ENCODE results near the gene SERPINE3. TPM values are rescaled to one million over a fixed set of nuclear protein-coding genes. Genes with fewer than 3 reads are reported as not detected.

The SERPINE3 gene
- total RNA-seq, 2 donors from 2014 or later: not detected

DNA sequence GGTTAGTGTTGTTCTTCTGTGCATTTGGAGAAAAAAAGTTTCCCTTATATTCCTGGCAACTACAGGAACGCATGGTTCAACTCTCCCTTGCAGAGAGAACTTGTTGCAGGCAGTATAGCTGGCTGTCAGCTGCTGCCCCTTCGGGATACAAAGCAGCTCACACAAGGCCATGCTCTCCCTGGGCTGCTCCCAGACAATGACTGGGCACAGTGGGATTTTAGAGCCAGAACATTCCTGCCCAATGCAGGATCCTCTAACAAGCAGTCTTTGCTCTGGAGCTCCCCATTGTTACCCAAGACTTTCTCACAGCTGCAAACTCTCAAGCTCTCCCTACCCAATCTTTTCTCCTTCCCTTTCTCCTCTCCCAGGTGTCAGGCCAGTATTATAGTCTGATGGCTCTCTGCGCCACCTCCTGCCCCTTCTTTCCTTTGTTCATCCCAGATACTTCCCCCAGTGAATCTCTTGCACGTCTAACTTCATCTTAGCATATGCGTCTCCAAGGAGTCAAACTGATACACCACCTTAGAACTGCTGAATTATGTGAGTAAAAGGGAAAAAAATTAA, 27.5 kb upstream of the SERPINE3 start:
- Histone ChIP-seq H3K27me3 (no peaks in the 10 kb centered on the region), H3K36me3 (no peaks in the 10 kb centered on the region), H3K27ac (no peak overlapping the region), H3K9me3 (no peaks in the 10 kb centered on the region), H3K4me1 (no peaks in the 10 kb centered on the region), H3K4me3 (no peak overlapping the region), H3K9ac (ENCODE audit: low read depth in 2 of 2, low read length in 2 of 2) (no peak overlapping the region)
- intact Hi-C loops (cut with DNase I): no loop called here
- DNase-seq: no peak
- TF ChIP-seq, protein P1, sequence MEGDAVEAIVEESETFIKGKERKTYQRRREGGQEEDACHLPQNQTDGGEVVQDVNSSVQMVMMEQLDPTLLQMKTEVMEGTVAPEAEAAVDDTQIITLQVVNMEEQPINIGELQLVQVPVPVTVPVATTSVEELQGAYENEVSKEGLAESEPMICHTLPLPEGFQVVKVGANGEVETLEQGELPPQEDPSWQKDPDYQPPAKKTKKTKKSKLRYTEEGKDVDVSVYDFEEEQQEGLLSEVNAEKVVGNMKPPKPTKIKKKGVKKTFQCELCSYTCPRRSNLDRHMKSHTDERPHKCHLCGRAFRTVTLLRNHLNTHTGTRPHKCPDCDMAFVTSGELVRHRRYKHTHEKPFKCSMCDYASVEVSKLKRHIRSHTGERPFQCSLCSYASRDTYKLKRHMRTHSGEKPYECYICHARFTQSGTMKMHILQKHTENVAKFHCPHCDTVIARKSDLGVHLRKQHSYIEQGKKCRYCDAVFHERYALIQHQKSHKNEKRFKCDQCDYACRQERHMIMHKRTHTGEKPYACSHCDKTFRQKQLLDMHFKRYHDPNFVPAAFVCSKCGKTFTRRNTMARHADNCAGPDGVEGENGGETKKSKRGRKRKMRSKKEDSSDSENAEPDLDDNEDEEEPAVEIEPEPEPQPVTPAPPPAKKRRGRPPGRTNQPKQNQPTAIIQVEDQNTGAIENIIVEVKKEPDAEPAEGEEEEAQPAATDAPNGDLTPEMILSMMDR (IDR thresholded peaks at IDR 0.05): no peak

DNA sequence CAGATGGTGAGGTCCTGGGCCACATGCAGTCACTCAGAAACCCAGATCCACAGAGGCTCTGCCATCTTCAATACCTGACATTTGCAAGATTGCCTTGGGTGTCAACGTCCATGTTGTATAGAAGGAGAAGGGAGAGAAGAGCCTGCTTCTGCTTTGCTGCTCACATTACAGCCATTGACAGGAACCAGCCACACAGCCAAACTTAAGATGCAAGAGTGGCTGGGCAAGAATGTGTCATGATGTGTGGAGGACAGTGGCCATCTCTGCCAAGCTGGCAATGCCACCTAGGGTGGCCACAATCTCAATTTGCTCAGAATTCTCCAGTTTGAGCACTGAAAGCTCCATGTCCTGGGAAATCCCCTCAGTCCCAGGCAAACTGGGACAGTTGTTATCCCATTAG, 25.9 kb upstream of the SERPINE3 start:
- Histone ChIP-seq H3K4me3 (no peak overlapping the region), H3K4me1 (no peaks in the 10 kb centered on the region), H3K36me3 (no peaks in the 10 kb centered on the region), H3K9ac (ENCODE audit: low read depth in 2 of 2, low read length in 2 of 2) (no peak overlapping the region), H3K27me3 (no peaks in the 10 kb centered on the region), H3K9me3 (no peaks in the 10 kb centered on the region), H3K27ac (no peak overlapping the region)
- no peak for DNase-seq
- TF ChIP-seq, protein P1 (IDR thresholded peaks at IDR 0.05): no peak
- intact Hi-C loops (cut with DNase I): no loop called here

DNA sequence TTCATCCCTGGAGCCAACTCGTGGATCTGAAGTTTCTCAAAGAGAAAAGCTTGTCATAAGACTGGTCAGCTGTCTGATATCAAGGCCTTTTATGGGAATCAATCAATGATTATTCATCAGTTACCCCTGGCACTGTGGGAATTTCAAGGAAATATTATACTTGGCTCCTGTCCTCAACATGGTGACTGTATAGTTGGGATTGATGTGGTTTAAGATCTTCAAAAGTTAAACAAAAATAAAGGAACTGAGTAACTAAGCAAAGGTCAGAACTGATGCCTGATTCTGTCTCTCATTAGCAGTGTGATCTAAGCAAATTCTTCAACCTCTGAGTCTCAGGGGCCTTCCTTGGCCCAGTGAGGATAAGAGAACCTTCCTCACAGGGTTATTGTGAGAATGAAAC, 22.2 kb upstream of the SERPINE3 start:
- no peak overlapping the region for H3K27ac ChIP-seq
- TF ChIP-seq, protein P1 (IDR thresholded peaks at IDR 0.05): no peak
- no peaks in the 10 kb centered on the region for H3K36me3 ChIP-seq
- intact Hi-C loops (cut with DNase I): no loop called here
- DNase-seq: no peak
- no peak overlapping the region for H3K4me3 ChIP-seq
- H3K27me3 ChIP-seq: no peaks in the 10 kb centered on the region
- H3K9me3 ChIP-seq: no peaks in the 10 kb centered on the region
- no peaks in the 10 kb centered on the region for H3K4me1 ChIP-seq
- no peak overlapping the region for H3K9ac ChIP-seq (ENCODE audit: low read depth in 2 of 2, low read length in 2 of 2)

DNA sequence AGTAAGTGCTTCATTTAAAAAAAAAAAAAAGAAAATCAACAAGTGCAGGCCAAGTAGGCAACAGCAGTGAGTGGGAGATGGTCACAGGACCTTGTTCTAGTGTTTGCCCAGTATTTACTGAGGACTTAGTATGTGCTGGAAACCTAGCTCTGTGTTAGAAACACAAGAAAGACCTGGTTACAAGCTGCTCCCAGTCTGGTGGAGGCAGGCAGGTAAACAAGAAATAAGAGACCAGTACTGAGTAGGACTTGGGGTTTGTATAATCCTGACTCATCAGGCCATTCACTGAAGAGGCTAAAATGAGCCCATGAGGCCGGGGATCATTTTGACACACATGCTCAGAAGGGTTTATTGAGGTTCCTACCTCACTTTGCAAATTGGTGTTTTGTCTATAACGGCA, 21.5 kb upstream of the SERPINE3 start:
- H3K27ac ChIP-seq: no peak overlapping the region
- H3K36me3 ChIP-seq: no peaks in the 10 kb centered on the region
- no peak overlapping the region for H3K4me3 ChIP-seq
- H3K9me3 ChIP-seq: no peaks in the 10 kb centered on the region
- TF ChIP-seq, protein P1 (IDR thresholded peaks at IDR 0.05): no peak
- no peak for DNase-seq
- intact Hi-C loops (cut with DNase I): no loop called here
- no peaks in the 10 kb centered on the region for H3K27me3 ChIP-seq
- H3K4me1 ChIP-seq: no peaks in the 10 kb centered on the region
- no peak overlapping the region for H3K9ac ChIP-seq (ENCODE audit: low read depth in 2 of 2, low read length in 2 of 2)

DNA sequence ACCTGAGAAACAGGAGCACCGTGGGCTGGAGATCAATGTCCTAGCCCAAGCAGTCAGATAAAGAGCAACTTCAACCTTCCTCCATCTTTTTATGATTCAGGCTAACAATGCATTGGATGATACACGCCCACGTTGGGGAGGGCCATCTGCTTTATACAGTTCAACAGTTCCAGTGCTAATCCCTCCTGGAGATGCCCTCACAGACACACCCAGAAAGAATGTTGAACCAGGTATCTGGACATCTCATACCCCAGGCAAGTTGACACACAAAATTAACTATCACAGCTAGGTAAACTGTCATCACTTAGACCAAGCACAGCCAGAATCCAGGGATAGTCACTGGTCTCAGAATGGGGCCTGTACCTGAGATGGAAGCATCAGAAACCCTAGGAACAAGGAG, 20.6 kb upstream of the SERPINE3 start:
- no peaks in the 10 kb centered on the region for H3K36me3 ChIP-seq
- no peak overlapping the region for H3K9ac ChIP-seq (ENCODE audit: low read depth in 2 of 2, low read length in 2 of 2)
- H3K27me3 ChIP-seq: no peaks in the 10 kb centered on the region
- no peak for DNase-seq
- intact Hi-C loops (cut with DNase I): no loop called here
- no peak overlapping the region for H3K4me3 ChIP-seq
- H3K27ac ChIP-seq: no peak overlapping the region
- H3K9me3 ChIP-seq: no peaks in the 10 kb centered on the region
- TF ChIP-seq, protein P1 (IDR thresholded peaks at IDR 0.05): no peak
- H3K4me1 ChIP-seq: no peaks in the 10 kb centered on the region

All from colonic mucosa (tissue), 4 donors.